CD14-positive monocyte (primary cell): ENCODE data around the gene UBE2N. TPM values are rescaled to one million over a fixed set of nuclear protein-coding genes. Genes with fewer than 3 reads are reported as not detected.
"Not testable (repeated sequence)": the region's sequence is repeated elsewhere in the genome, so short reads cannot be mapped to it uniquely, and the experiment has no call there.

Source experiments
- DNase-seq, 3 donors: peaks; one replicate each; pipeline ENCODE4 v3.0.0-alpha.2; 2011 to 2022
- H2AFZ ChIP-seq: 2 replicates; pipeline ENCODE4 v1.6.0; 2012; ENCODE audit warnings: mild to moderate bottlenecking, low read depth, low read length, inconsistent platforms; ENCODE audit not compliant: insufficient read depth, poor library complexity, severe bottlenecking
- H3K27ac ChIP-seq, 2 donors: 1 replicate in 1 of 2; 2 replicates in 1 of 2; pipeline ENCODE4 v1.5.1; 2012 to 2013; ENCODE audit warnings: low read length in 2 of 2, control low read depth in 1 of 2, inconsistent platforms in 1 of 2, low read depth in 1 of 2, mild to moderate bottlenecking in 1 of 2
- H3K27me3 ChIP-seq, 2 donors: one replicate each; pipeline versions ENCODE4 v1.6.0 to v1.6.1; 2011 to 2013; ENCODE audit warnings: low read length in 2 of 2; ENCODE audit not compliant: control insufficient read depth in 2 of 2, insufficient read depth in 2 of 2
- H3K36me3 ChIP-seq, 2 donors: replicated peaks in 1 of 2; 1 replicate in 1 of 2; 2 replicates in 1 of 2; pipeline versions ENCODE4 v1.5.1 to v1.6.1; 2012 to 2013; ENCODE audit warnings: low read length in 2 of 2, control low read depth in 1 of 2, inconsistent platforms in 1 of 2, mild to moderate bottlenecking in 1 of 2; ENCODE audit not compliant: insufficient read depth in 2 of 2, control insufficient read depth in 1 of 2
- H3K4me1 ChIP-seq, 2 donors: 1 replicate in 1 of 2; 2 replicates in 1 of 2; pipeline versions ENCODE4 v1.5.1 to v1.6.1; 2012 to 2013; ENCODE audit warnings: low read length in 2 of 2, control low read depth in 1 of 2, inconsistent platforms in 1 of 2, mild to moderate bottlenecking in 1 of 2, moderate library complexity in 1 of 2; ENCODE audit not compliant: insufficient read depth in 2 of 2, control insufficient read depth in 1 of 2
- H3K4me2 ChIP-seq: replicated peaks from 2 replicates; pipeline ENCODE3; 2012; ENCODE audit warnings: low read length, moderate library complexity, mild to moderate bottlenecking; ENCODE audit not compliant: poor library complexity, severe bottlenecking; ENCODE audit errors: extremely low read depth
- H3K4me3 ChIP-seq, 3 experiments: fragments of 200-600 bp in 1 of 3; sonication (generic) in 1 of 3; replicated peaks in 1 of 3; 1 replicate in 2 of 3; 2 replicates in 1 of 3; pipeline ENCODE4 v1.5.1; 2011 to 2013; ENCODE audit warnings: low read length in 3 of 3, mild to moderate bottlenecking in 3 of 3, control low read depth in 2 of 3, low read depth in 2 of 3, inconsistent platforms in 1 of 3, moderate library complexity in 1 of 3
- H3K79me2 ChIP-seq: 2 replicates; pipeline ENCODE4 v1.6.0; 2012; ENCODE audit warnings: mild to moderate bottlenecking, control low read depth, inconsistent platforms, low read length, moderate library complexity; ENCODE audit not compliant: insufficient read depth
- H3K9ac ChIP-seq: 2 replicates; pipeline ENCODE4 v1.6.0; 2017; ENCODE audit warnings: low read length, mild to moderate bottlenecking; ENCODE audit not compliant: insufficient read depth, poor library complexity, severe bottlenecking
- H3K9me3 ChIP-seq, 2 donors: replicated peaks in 1 of 2; 1 replicate in 1 of 2; 2 replicates in 1 of 2; pipeline versions ENCODE4 v1.5.1 to v1.6.1; 2012 to 2013; ENCODE audit warnings: low read length in 2 of 2, control low read depth in 1 of 2; ENCODE audit not compliant: control insufficient read depth in 1 of 2, insufficient read depth in 1 of 2
- H4K20me1 ChIP-seq: 2 replicates; pipeline ENCODE4 v1.6.0; 2012; ENCODE audit warnings: mild to moderate bottlenecking, low read length, control low read depth, moderate library complexity; ENCODE audit not compliant: insufficient read depth
- H3K27ac Mint-ChIP-seq, 7 donors: one replicate each; pipeline ENCODE4 v1.8.0; 2020; ENCODE audit warnings: mild to moderate bottlenecking in 7 of 7, mixed read lengths in 7 of 7, moderate library complexity in 6 of 7, inconsistent platforms in 2 of 7
- H3K27me3 Mint-ChIP-seq, 3 donors: one replicate each; pipeline ENCODE4 v1.8.0; 2021 to 2022; ENCODE audit warnings: low read depth in 3 of 3, mild to moderate bottlenecking in 3 of 3, mixed read lengths in 3 of 3, moderate library complexity in 3 of 3, inconsistent platforms in 1 of 3
- H3K36me3 Mint-ChIP-seq, 2 donors: one replicate each; pipeline ENCODE4 v1.8.0; 2020; ENCODE audit warnings: mixed read lengths in 2 of 2, inconsistent platforms in 1 of 2, mild to moderate bottlenecking in 1 of 2
- H3K4me1 Mint-ChIP-seq: one replicate; pipeline ENCODE4 v1.8.0; 2020; ENCODE audit warnings: mild to moderate bottlenecking, mixed read lengths
- H3K4me3 Mint-ChIP-seq, 2 donors: one replicate each; pipeline ENCODE4 v1.8.0; 2020; ENCODE audit warnings: mild to moderate bottlenecking in 2 of 2, mixed read lengths in 2 of 2, moderate library complexity in 1 of 2
- H3K9me3 Mint-ChIP-seq, 7 donors: one replicate each; pipeline ENCODE4 v1.8.0; 2020 to 2022; ENCODE audit warnings: mixed read lengths in 7 of 7, mild to moderate bottlenecking in 6 of 7, moderate library complexity in 6 of 7, inconsistent platforms in 2 of 7
- WGBS: methylation state at CpG from one replicate; pipeline ENCODE4 v1.1.5; 2013; ENCODE audit warnings: missing lambda C conversion rate; ENCODE audit not compliant: insufficient coverage; 5-methylcytosine and 5-hydroxymethylcytosine counted together
- intact Hi-C, 2 donors: fragments of 100-400 bp; cut with micrococcal nuclease; formaldehyde crosslinking; loops; one replicate each; pipeline versions ENCODE4 v1.15.0 to v1.15.1; 2023
- polyA plus RNA-seq, 3 donors: library from polyadenylated mRNA; depleted of rRNA in 1 of 3; unstranded in 2 of 3; stranded (reverse) in 1 of 3; fragments of 300-500 nt in 2 of 3; fragments of >200 nt in 1 of 3; fragmentation: Illumina TruSeq in 2 of 3; gene quantifications; 1 replicate in 2 of 3; 2 replicates in 1 of 3; pipeline ENCODE4 v1.2.3, GENCODE V29; 2012 to 2021
- TF ChIP-seq, protein P1 (sequence below): fragments of 200-600 bp; IDR thresholded peaks from one replicate; pipeline ENCODE4 v1.8.0; 2022; ENCODE audit warnings: antibody characterized with exemption, mild to moderate bottlenecking

Gene UBE2N
- polyA plus RNA-seq, 3 donors: 31.2 to 119 (median 108) TPM

DNA sequence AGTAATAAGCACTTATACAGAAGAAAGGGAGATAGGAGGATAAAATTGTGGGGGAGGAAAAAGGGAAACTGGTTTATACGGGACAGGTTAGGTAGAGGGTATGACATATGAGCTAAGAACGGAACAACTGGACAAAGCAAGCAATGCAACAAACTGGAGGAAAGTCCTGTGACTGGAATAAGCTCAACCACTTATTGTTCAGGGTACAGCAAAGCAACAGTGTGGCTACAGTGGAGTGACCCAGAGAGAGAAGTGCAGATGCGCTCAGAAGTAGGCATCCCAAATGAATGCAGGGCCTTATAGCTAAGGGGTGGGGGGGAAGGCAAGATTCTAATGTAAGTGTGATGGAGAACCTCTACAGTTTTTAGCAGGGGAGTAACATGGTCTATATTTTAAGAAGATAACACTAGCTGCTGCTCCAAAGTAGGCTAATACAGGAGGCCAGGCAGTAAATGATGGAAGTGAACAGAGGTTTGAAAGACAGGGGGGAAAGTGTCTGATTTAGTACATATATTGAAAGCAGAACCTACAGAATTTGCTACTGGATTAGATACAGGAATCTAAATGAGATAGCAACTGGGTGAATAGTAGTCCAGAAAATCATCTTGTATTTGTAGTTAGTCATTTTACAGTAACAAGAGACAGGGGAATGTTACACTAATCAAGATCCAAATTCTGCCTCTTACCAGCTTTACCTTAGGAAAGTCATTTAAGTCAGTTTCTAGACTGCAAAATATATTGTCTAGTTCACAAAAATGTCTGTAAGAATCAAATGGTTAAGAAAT lies 3.3 kb downstream of the UBE2N start:
- Histone ChIP-seq H3K27me3 (no peaks in the 10 kb centered on the region), H4K20me1 (peaks cover 70% of the 10 kb centered on the region), H3K27ac (peak overlapping the region in 1 of 2 donors; percentile 37), H2AFZ (no peak overlapping the region), H3K9me3 (no peaks in the 10 kb centered on the region), H3K79me2 (peaks cover 83% of the 10 kb centered on the region), H3K4me2 (no peak overlapping the region), H3K9ac (no peak overlapping the region), H3K36me3 (no peaks in the 10 kb centered on the region), H3K4me3 (no peak overlapping the region), H3K4me1 (peaks cover 47 to 72% of the 10 kb centered on the region in 2 donors)
- Mint-ChIP-seq H3K4me3 (no peak overlapping the region), H3K36me3 (no peaks in the 10 kb centered on the region), H3K27ac (peak overlapping the region in 3 of 7 donors; percentile 39 to 64 (median 41)), H3K4me1 (peaks cover 73% of the 10 kb centered on the region), H3K27me3 (no peaks in the 10 kb centered on the region), H3K9me3 (no peaks in the 10 kb centered on the region)
- TF ChIP-seq, protein P1, sequence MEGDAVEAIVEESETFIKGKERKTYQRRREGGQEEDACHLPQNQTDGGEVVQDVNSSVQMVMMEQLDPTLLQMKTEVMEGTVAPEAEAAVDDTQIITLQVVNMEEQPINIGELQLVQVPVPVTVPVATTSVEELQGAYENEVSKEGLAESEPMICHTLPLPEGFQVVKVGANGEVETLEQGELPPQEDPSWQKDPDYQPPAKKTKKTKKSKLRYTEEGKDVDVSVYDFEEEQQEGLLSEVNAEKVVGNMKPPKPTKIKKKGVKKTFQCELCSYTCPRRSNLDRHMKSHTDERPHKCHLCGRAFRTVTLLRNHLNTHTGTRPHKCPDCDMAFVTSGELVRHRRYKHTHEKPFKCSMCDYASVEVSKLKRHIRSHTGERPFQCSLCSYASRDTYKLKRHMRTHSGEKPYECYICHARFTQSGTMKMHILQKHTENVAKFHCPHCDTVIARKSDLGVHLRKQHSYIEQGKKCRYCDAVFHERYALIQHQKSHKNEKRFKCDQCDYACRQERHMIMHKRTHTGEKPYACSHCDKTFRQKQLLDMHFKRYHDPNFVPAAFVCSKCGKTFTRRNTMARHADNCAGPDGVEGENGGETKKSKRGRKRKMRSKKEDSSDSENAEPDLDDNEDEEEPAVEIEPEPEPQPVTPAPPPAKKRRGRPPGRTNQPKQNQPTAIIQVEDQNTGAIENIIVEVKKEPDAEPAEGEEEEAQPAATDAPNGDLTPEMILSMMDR: no peak
- intact Hi-C loops: no loop called here
- 36% methylated on average over 2 of the region's 3 CpGs for WGBS
- DNase-seq: no peak

DNA sequence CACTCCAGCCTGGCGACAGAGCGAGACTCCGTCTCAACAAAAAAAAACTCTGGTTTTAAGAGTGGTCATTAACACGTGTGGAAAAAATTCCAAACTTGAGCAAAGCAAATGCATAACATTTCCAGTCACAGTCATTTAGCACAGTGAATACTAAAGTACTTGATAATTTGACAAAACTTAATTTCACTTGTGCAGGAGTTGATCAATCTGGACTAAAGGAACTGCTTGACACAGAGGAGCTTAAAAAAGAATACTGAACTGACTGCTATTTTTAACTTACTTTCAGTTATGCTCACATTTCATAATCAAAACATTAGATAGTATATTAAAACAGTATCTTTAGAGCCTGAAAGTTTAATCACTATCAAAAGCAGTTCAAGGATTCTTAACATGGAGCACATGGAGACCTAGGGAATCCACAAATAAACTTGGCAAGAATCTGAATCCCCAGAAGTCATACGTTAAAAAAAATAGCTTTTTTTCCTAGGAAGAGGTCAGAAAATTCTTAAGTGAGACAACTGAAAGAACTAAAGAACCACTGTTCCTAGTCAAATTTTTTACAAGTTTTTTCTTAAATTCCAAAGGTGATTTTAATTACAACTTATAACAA lies 7.4 kb downstream of the UBE2N start:
- H4K20me1 ChIP-seq: peaks cover 93% of the 10 kb centered on the region
- peak overlapping the region in 2 of 3 experiments; percentile 26 to 60 for H3K4me3 ChIP-seq
- peak overlapping the region; percentile 21 for H3K9ac ChIP-seq
- DNase-seq: peak in 1 of 3 donors; percentile 44
- peak overlapping the region; percentile 48 to 73 for H3K27ac ChIP-seq
- Mint-ChIP-seq H3K36me3 (peaks cover 0 to 1% of the 10 kb centered on the region in 2 donors), H3K27me3 (no peaks in the 10 kb centered on the region), H3K9me3 (no peaks in the 10 kb centered on the region), H3K4me3 (peak overlapping the region; percentile 61 to 76), H3K4me1 (peaks cover 69% of the 10 kb centered on the region), H3K27ac (peak overlapping the region; percentile 35 to 90 (median 77))
- no peaks in the 10 kb centered on the region for H3K27me3 ChIP-seq
- H3K79me2 ChIP-seq: peaks cover 100% of the 10 kb centered on the region
- no CpG with 5 or more reads among the region's 5 CpGs for WGBS
- peaks cover 30 to 50% of the 10 kb centered on the region in 2 donors for H3K4me1 ChIP-seq
- H3K36me3 ChIP-seq: no peaks in the 10 kb centered on the region
- intact Hi-C loops: no loop called here
- peak overlapping the region; percentile 66 for H3K4me2 ChIP-seq
- H3K9me3 ChIP-seq: no peaks in the 10 kb centered on the region
- H2AFZ ChIP-seq: no peak overlapping the region
- TF ChIP-seq, protein P1: no peak

DNA sequence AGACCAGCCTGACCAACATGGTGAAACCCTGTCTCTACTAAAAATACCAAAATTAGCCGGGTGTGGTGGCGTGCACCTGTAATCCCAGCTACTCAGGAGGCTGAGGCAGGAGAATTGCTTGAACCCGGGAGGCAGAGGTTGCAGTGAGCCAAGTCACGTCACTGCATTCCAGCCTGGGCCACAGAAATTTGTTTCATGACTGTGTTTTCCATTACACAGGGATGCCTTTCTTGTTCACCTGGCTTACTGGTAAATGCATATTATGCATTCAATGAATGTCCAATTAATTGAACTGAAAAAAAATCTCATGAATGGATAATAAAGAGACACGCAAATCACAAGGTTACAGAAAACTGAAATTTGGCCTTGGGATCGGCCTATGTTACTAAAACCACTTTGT lies 9.7 kb downstream of the UBE2N start:
- H3K4me3 Mint-ChIP-seq, H2AFZ ChIP-seq, H3K9me3 Mint-ChIP-seq, H3K9ac ChIP-seq, H3K27me3 ChIP-seq, H3K4me3 ChIP-seq, intact Hi-C loops, H3K36me3 ChIP-seq, H3K4me2 ChIP-seq, DNase-seq, H3K9me3 ChIP-seq, H3K27me3 Mint-ChIP-seq, H3K36me3 Mint-ChIP-seq: not testable (repeated sequence)
- H4K20me1 ChIP-seq: peaks cover 93% of the 10 kb centered on the region
- peaks cover 100% of the 10 kb centered on the region for H3K79me2 ChIP-seq
- peaks cover 20 to 41% of the 10 kb centered on the region in 2 donors for H3K4me1 ChIP-seq
- Mint-ChIP-seq H3K27ac (peak overlapping the region in 3 of 7 donors; percentile 66 to 86 (median 84)), H3K4me1 (peaks cover 64% of the 10 kb centered on the region)
- 98% methylated on average over 4 of the region's 6 CpGs for WGBS
- peak overlapping the region in 1 of 2 donors; percentile 45 for H3K27ac ChIP-seq
